LNCaP clone FGC (cell line): ENCODE data around the gene SRGAP3.

ENCODE experiments used
- DNase-seq: peaks from one replicate; pipeline ENCODE4 v3.0.0-alpha.2; 2011; ENCODE audit warnings: low read depth
- H3K4me3 ChIP-seq: 2 replicates; pipeline ENCODE4 v1.5.1; 2011; ENCODE audit warnings: mild to moderate bottlenecking, low read depth, low read length, control low read depth
- CTCF ChIP-seq: IDR thresholded peaks from 2 replicates; pipeline ENCODE4 v1.5.1; 2012; ENCODE audit warnings: mild to moderate bottlenecking; ENCODE audit not compliant: control insufficient read depth, insufficient read depth; ENCODE audit errors: extremely low read depth

Gene SRGAP3

GRCh38 chr3:9151240-9151639, 98.2 kb downstream of the SRGAP3 start:
- no peak for DNase-seq
- no peak overlapping the region for H3K4me3 ChIP-seq
- TF ChIP-seq CTCF = no peak

GRCh38 chr3:9149566-9149965, 99.9 kb downstream of the SRGAP3 start:
- no peak overlapping the region for H3K4me3 ChIP-seq
- DNase-seq = peak; percentile 95
- 0 out of 2 replicates have a peak, but pooled peaks have one; percentile 10 for TF ChIP-seq CTCF

GRCh38 chr3:9147896-9148266, 101.6 kb downstream of the SRGAP3 start:
- no peak for TF ChIP-seq CTCF

GRCh38 chr3:9147215-9147895, 102.1 kb downstream of the SRGAP3 start:
- TF ChIP-seq CTCF = no peak
- H3K4me3 ChIP-seq = no peak overlapping the region
- no peak for DNase-seq

More at GRCh38 chr3:9147896-9148266, 101.6 kb downstream of the SRGAP3 start:
- no peak for DNase-seq
- no peak overlapping the region for H3K4me3 ChIP-seq

GRCh38 chr3:9146367-9147071, 102.9 kb downstream of the SRGAP3 start:
- H3K4me3 ChIP-seq = no peak overlapping the region
- no peak for TF ChIP-seq CTCF
- no peak for DNase-seq

- no peak overlapping the region for H3K4me3 ChIP-seq
- no peak for TF ChIP-seq CTCF
- no peak for DNase-seq
Observed at GRCh38 chr3:9143184-9143583, 106.3 kb downstream of the SRGAP3 start.
